ENCODE results near the gene PTCD1.

The PTCD1 gene

DNA sequence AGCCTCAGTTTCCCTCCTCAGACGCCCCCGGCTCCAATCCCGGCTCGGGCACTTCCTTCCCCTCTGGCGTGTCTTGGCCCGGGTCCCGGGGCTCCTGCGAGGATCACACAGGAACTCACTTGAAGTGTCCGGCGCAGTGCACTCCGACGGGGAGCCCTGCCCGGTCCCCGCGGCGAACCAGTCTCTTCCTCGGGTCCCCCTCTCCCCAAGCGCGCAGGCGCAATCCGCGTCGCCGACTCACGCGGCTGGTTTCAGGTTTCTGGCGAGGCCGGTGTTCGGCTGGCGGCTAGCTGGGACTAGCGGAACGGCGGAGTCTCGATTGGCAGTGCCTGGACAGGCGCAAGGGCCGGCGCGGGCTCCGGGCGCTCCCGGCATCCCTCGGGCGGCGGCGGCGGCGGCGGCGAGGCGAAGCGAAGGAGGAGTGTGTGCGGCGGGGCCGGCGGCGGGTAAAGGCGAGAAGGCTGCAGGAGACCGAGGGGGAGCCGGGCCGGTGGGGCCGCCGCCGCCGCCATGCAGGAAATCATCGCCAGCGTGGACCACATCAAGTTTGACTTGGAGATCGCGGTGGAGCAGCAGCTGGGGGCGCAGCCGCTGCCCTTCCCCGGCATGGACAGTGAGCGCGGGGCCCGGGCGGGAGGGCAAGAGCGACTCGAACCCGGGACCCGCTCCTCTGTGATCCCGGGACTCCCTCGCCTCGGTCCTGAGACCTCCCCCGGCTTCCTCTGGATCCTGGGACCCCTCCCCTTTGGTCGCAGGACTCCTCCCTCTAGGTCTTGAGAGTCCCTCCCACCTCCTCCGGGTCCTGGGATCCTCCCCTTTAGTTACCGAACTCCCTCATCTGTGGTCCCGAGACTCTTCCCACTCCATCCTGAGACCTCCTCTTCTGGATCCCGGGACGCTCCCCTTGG lies at the start of gene PTCD1, which contains the start of gene CPSF4:
Gene PTCD1 (minus strand): TSS at position 226 of the 908 bp plus-strand sequence. CDS start 3,556 bp downstream, outside the sequence.
Gene CPSF4 (plus strand): TSS at position 371 of the 908 bp plus-strand sequence. CDS start 140 bp downstream, at position 511.
- DNase-seq, result peak; percentile 94

DNA sequence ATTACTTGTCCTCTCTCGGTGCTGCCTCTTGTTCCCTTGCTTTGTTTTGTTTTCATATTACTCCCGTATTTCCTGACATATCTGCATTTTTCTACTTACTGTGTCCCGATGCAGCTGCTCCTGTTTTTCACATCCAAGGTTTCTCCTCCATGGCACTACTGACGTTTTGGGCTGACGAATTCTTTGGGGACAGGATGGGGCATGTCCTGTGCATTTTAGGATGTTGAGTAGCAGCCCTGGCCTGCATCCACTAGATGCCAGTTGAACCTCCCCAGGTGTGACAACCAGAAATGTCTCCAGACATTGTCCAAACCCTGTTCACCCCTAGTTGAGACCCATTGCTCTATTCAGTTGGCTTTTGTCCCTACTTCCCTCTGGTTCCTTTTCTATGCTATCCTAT lies 46.5 kb upstream of the PTCD1 start:
- no peak for DNase-seq

- DNase-seq, result no peak
Measured at GRCh38 chr7:99478464-99479440, 40.2 kb upstream of the PTCD1 start.

GRCh38 chr7:99476107-99476506 lies 37.5 kb upstream of the PTCD1 start:
- DNase-seq, result no peak

DNA sequence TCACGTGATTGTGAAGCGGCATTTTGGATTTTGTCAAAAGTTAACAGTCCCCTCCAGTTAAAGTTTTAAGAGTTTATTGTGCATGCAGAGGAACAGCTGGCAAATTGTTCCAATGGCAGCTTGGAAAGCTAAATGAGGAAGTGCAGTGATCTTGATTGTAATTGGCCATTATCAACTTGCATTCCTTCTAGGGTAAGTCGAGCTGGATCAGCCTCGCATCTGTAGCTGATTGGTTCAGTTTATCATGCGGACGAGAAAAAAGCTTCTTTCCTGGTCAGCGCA lies 34.7 kb upstream of the PTCD1 start:
- no peak for DNase-seq

DNA sequence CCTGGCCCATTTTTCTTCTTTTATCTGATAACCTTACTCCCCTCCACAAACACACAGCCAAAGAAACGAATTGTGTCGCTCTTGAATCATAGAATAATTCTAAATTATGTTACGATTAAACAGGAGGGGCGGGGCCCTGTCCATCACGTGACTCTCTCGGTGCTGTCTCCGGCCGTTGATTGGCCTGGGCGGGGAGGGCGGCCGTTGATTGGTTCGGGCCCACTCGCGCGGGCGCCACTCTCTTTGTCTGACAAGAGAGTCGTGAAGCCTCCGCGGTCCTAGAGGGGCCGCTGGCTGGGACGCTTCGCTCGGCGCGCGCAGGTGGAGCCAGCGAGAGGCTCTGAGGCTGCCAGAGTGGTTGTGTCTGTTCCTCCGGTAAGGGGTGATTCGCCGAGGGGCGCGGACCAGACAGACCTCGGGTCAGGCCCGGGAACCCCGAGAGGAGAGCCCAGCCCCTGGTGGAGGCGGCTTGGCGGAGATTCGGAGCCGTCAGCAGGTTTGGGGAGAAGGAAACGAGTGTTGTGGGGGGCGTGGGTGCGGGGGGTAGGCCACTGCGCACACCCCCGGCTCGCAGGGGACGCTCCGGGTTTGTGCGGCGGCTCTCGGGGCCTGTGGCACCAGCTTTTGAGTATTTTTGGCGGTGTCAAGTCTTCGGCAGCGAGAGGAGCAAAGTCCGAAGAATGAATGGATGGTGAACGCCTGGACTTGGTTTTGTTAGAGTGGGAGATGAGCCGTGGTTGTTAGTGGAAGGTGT lies 34.1 kb upstream of the PTCD1 start, which contains the start of gene ZNF789:
Gene ZNF789 (plus strand): TSS at position 330 of the 754 bp plus-strand sequence. CDS start 3,567 bp downstream, outside the sequence.
- peak; percentile 99 for DNase-seq

GRCh38 chr7:99469381-99470065 lies 30.9 kb upstream of the PTCD1 start:
- DNase-seq, result no peak

- no peak for DNase-seq
Measured at GRCh38 chr7:99468336-99468918, 29.8 kb upstream of the PTCD1 start.

DNA sequence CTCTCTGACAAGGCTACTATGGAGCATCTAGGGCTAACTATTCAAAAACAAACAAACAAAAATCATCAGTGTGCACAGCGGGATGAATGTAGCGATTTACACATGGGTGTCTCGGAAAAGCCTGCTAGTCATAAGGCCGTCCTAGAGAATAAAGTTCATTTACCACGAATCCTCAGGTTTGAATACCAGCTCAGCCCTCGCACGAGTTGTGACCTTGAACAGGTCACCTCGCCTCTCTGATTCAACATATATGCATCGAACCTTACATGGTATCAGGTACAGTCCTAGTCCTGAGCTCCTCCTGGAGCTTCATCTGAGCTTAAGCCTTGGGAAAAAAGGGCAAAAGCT lies 26.8 kb upstream of the PTCD1 start:
- no peak for DNase-seq

GRCh38 chr7:99461221-99461620 lies 22.6 kb upstream of the PTCD1 start:
- no peak for DNase-seq

DNA sequence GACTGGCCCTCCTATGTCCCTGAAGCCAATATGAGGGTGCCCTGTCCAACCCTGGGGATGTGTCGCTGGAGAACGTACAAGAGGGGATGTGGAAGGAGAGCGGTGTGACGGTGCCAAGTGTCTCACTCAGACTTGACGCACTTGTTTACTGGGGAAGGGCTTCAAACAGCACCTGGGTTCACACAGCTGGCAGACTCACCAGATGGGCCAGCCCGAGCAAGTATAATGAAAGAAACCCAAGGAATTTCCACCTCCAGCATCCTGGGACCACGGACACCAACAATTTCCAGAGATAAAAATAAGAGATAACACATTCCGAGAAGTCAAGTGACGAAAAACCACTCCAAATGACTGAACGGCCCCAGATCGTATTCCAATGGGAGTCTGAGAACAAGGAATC lies 22.1 kb upstream of the PTCD1 start:
- no peak for DNase-seq

DNA sequence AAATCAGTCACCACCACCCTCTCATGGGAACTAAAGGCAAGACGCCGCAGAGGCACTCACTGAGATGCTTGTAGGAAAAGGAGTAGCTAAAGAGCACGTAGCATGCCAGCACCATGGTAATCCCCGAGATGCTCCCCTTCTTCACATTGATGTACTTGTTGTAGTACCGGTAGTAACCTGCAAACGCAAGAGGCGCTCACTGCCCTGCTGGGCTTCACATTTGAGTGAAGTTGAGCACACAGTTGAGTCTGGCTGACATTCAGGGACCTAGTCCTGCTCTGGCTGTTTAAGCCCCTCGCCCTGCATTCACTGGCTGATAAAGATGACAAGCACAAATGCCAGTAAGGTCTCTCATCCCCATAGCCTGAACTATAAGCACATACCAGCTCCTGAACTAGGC lies 20.5 kb upstream of the PTCD1 start:
- DNase-seq, result peak; percentile 13

DNA sequence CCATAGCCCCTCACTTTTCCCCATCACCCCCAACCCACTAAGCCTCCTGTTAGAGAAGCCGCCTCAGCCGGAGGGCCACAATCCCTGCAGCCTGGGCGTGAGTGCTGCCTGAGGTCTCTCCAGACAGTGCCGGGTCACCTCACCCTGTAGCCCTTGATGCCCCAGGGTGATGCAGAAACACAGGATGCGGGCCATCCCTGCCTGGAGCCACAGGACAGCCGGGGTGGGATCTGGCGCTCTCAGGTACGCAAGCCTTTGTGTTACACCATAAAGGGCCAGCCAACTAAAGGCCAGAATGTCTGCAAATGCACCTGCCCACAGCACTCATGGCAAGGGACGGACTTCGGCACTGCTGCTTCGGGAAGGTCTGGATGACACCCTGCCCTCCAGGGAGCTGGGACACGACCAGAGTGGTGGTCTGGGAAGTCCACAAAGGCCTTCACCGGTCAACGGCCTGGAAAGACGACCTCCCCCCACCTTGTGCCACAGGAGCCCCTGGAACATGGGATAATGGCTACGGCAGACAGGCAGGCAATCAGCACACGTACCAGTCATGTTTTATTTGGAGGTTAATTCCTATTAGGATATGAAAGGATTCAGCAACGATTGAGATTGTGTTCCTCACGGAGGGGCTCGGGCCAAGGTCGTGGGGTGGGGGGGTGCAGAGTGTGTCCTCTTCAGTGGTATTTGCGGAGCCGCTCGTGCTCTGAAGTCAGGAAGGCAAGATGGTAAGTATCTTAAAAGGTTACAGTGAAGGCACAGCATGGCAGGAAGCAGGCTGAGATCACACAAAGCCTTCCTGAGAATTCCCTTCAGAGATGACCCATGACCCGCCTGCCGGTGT lies 19.3 kb upstream of the PTCD1 start:
- DNase-seq, result no peak

DNA sequence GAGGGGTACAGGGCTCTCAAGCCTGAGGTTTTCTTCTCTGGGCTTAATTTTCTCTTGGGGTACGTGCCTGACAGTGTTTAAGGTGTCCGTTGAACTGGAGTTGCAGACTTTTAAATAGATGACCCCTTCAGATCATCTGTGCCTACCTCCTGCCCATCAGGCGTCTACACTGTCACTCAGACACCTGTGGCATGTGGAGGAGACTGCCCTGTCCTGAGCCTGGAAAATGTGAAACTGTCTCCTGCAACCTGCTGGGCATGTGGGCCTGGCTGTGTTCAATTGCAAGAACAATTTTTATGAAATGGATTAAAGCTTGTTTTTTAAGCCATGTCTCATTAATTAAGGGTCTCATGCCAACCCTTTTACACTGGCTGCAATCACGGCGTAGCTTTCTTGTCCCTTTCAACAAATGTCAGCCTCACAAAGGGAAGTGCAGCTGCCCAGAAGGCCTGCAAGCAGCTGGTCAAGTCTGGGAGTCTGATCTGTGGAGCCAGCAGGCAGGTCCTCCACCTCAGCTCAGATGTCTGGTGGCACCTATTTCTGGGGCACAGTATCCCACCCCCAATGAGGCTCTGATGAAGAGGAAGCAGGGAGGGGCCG lies 18.6 kb upstream of the PTCD1 start:
- DNase-seq, result no peak

- no peak for DNase-seq
Measured at GRCh38 chr7:99456288-99456687, 17.7 kb upstream of the PTCD1 start.

DNA sequence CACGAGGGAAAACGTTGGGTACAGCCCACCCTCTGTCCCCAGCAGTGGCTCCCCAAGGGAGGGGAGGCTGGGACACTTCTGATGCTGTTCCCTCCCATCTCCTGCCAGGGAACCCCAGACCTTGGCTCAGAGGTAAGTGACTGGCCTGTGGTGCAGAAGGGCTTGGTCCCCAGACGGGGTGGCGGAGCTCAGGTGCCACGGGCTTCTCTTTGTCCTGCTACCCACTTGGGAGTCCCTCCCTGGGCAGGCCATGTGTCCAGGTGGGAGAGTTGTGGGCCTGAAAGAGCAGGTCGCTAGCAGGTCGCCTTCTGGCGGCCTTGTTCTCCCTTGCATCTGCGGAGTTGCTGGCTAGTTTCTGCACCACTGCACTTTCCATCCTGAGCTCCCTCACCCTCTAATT lies 17.3 kb upstream of the PTCD1 start:
- DNase-seq, result no peak

GRCh38 chr7:99453105-99453504 lies 14.5 kb upstream of the PTCD1 start:
- DNase-seq, result no peak

- no peak for DNase-seq
Measured at GRCh38 chr7:99452541-99452940, 13.9 kb upstream of the PTCD1 start.

DNA sequence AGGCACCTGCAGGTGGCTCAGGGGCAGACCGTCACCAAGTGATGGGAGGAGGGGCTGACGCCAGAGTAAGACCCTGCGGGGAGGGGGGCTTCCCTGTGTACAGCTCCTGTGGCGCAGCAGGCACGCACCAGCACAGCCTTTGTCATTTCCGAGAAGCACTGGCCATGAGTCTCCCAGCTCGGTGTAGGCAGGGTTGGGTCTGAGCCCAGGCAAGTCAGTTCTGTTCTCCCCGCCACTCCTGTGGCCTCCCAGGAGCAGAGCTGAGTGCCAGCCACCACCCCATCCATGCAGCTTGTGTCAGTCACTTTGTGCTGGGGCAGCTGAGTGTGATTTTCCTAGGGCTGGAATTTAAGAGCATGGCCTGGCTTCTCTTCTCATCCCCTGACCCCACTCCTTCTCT lies 13.3 kb upstream of the PTCD1 start:
- DNase-seq, result no peak

GRCh38 chr7:99449326-99449725 lies 10.7 kb upstream of the PTCD1 start:
- DNase-seq, result no peak
